ENCODE measurements around the gene DOK4. TPM values are rescaled to one million over a fixed set of nuclear protein-coding genes. Genes with fewer than 3 reads are reported as not detected.

DOK4 gene
- total RNA-seq, 1 experiment from 2014 or later, result 14.4 TPM

DNA sequence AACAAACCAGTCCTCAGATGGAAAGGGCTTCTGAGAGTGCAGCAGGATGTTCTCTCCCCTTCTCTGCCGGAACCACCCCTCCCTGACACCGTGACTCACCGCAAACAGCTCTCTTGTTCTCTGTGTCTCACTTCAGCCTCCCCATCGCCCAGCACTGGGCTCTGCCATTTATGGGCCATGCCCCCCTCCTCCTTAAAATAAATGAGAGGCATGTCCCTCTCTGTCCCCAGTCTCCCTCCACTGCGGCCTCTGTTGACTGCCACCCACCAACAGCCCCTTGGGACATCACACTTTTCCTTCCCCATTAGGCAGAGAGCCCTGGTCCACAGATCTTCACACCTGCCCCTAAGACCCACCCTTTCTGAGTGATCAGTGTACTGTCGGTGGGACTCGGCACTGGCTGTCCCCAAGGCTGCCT lies 43.8 kb upstream of the DOK4 start:
- TF ChIP-seq SRF (IDR thresholded peaks at IDR 0.05; ENCODE audit: low read depth) (no peak), FOSL1 (IDR thresholded peaks at IDR 0.05; ENCODE audit: low read depth) (no peak), EGR1 (IDR thresholded peaks at IDR 0.05; ENCODE audit: low read depth) (no peak)
- TF ChIP-seq, protein P1, sequence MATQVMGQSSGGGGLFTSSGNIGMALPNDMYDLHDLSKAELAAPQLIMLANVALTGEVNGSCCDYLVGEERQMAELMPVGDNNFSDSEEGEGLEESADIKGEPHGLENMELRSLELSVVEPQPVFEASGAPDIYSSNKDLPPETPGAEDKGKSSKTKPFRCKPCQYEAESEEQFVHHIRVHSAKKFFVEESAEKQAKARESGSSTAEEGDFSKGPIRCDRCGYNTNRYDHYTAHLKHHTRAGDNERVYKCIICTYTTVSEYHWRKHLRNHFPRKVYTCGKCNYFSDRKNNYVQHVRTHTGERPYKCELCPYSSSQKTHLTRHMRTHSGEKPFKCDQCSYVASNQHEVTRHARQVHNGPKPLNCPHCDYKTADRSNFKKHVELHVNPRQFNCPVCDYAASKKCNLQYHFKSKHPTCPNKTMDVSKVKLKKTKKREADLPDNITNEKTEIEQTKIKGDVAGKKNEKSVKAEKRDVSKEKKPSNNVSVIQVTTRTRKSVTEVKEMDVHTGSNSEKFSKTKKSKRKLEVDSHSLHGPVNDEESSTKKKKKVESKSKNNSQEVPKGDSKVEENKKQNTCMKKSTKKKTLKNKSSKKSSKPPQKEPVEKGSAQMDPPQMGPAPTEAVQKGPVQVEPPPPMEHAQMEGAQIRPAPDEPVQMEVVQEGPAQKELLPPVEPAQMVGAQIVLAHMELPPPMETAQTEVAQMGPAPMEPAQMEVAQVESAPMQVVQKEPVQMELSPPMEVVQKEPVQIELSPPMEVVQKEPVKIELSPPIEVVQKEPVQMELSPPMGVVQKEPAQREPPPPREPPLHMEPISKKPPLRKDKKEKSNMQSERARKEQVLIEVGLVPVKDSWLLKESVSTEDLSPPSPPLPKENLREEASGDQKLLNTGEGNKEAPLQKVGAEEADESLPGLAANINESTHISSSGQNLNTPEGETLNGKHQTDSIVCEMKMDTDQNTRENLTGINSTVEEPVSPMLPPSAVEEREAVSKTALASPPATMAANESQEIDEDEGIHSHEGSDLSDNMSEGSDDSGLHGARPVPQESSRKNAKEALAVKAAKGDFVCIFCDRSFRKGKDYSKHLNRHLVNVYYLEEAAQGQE (IDR thresholded peaks at IDR 0.05; ENCODE audit: low read depth), result no peak
- H3K4me3 ChIP-seq (replicated peaks in 1 of 2; ENCODE audit: low read depth in 1 of 2, low read length in 2 of 2), result peak overlapping the region; percentile 55 to 64
- peak overlapping the region; percentile 82 for H3K27ac ChIP-seq (ENCODE audit: low read depth, low read length)
- no peaks in the 10 kb centered on the region for H3K9me3 ChIP-seq (ENCODE audit: control insufficient read depth in 1 of 2, insufficient read depth in 1 of 2, low read depth in 1 of 2, low read length in 2 of 2)
- H3K9me2 ChIP-seq (ENCODE audit: insufficient read depth), result no peaks in the 10 kb centered on the region
- CTCF ChIA-PET, result no interaction called here
- no peak overlapping the region for H2AFZ ChIP-seq (ENCODE audit: low read depth, low read length, poor library complexity, severe bottlenecking)
- no peak for DNase-seq (ENCODE audit: low read depth, low spot score)
- H3K79me2 ChIP-seq (ENCODE audit: insufficient read depth, low read length), result peaks cover 18% of the 10 kb centered on the region; the same call in 1 of the 2 replicates
- H3K9ac ChIP-seq (ENCODE audit: low read length), result peak overlapping the region; percentile 62
- BruUV-seq (replicated peaks), result no TSS peak
- H4K20me1 ChIP-seq (ENCODE audit: insufficient read depth), result no peaks in the 10 kb centered on the region
- intact Hi-C loops (cut with micrococcal nuclease), result no loop called here
- POLR2A ChIA-PET, result no interaction called here
- H3K27me3 ChIP-seq (ENCODE audit: insufficient read depth, low read length), result no peaks in the 10 kb centered on the region
- H3K4me2 ChIP-seq (ENCODE audit: low read length), result peak overlapping the region; percentile 77
- H3K36me3 ChIP-seq (ENCODE audit: control insufficient read depth in 1 of 2, insufficient read depth in 2 of 2, low read length in 2 of 2), result peaks cover 0 to 4% of the 10 kb centered on the region in 2 experiments; a peak in 1 of 4 replicates
- RAD21 ChIA-PET (ENCODE audit: low non-redundant PET in 1 of 2, low total read pairs in 2 of 2, uncharacterized antibody in 2 of 2, unreplicated experiment in 2 of 2), result no interaction called here
- H3K4me1 ChIP-seq (ENCODE audit: control insufficient read depth in 1 of 2, insufficient read depth in 2 of 2, low read length in 2 of 2), result peaks cover 18 to 52% of the 10 kb centered on the region in 2 experiments
- ATAC-seq, result peak; percentile 51

DNA sequence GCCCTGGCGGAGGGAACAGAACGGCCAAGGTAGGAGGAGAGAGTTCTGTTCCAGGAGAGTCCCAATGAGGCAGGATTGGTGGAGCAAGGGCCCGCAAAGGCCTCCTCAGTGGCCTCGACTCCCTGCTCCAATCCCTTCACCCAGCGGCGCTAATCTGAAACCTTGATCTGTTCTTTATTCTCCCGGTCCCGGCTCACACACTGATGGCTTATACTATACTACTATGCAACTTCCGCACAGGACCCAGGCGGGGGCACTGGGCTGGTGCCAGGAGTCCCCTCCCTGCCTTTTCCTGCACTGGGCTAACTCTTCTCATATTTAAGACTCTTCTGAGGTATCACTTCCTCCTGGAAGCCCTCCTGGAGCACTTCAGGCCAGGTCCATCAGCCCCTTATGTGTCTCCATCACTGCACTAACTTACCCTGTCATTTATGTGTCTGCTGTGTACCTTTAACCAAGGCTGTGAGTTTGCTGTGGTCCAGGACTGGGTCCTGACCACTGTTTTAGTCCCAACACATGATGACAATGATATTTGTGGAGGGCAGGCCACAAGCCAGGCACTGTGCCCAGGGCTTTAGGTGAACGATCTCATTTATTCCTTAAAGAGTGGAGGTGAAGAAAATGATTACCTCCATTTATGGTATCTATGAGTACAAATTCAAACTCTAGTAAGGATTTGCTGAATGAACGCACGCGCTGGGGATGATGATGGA lies 43.3 kb upstream of the DOK4 start:
- peak overlapping the region; percentile 55 to 64 for H3K4me3 ChIP-seq (replicated peaks in 1 of 2; ENCODE audit: low read depth in 1 of 2, low read length in 2 of 2)
- ChIA-PET POLR2A (no interaction called here), CTCF (no interaction called here), RAD21 (ENCODE audit: low non-redundant PET in 1 of 2, low total read pairs in 2 of 2, uncharacterized antibody in 2 of 2, unreplicated experiment in 2 of 2) (no interaction called here)
- H3K27me3 ChIP-seq (ENCODE audit: insufficient read depth, low read length), result no peaks in the 10 kb centered on the region
- H4K20me1 ChIP-seq (ENCODE audit: insufficient read depth), result no peaks in the 10 kb centered on the region
- H3K27ac ChIP-seq (ENCODE audit: low read depth, low read length), result peak overlapping the region; percentile 82
- 0 out of 2 replicates have a peak, but pooled peaks have one; percentile 25 for TF ChIP-seq POLR2AphosphoS5 (IDR thresholded peaks at IDR 0.05; ENCODE audit: low read depth, low read length)
- TF ChIP-seq EZH2 (IDR thresholded peaks at IDR 0.05), result no peak
- DNase-seq (ENCODE audit: low read depth, low spot score), result no peak
- peak overlapping the region; percentile 77 for H3K4me2 ChIP-seq (ENCODE audit: low read length)
- intact Hi-C loops (cut with micrococcal nuclease), result no loop called here
- H3K9ac ChIP-seq (ENCODE audit: low read length), result peak overlapping the region; percentile 62
- H3K9me2 ChIP-seq (ENCODE audit: insufficient read depth), result no peaks in the 10 kb centered on the region
- H2AFZ ChIP-seq (ENCODE audit: low read depth, low read length, poor library complexity, severe bottlenecking), result no peak overlapping the region
- ATAC-seq, result peak; percentile 2
- peaks cover 14 to 46% of the 10 kb centered on the region in 2 experiments for H3K4me1 ChIP-seq (ENCODE audit: control insufficient read depth in 1 of 2, insufficient read depth in 2 of 2, low read length in 2 of 2)
- H3K79me2 ChIP-seq (ENCODE audit: insufficient read depth, low read length), result peaks cover 13% of the 10 kb centered on the region; the same call in 1 of the 2 replicates
- TSS peak; percentile 35 for BruUV-seq (replicated peaks)
- no peaks in the 10 kb centered on the region for H3K9me3 ChIP-seq (ENCODE audit: control insufficient read depth in 1 of 2, insufficient read depth in 1 of 2, low read depth in 1 of 2, low read length in 2 of 2)
- peaks cover 0 to 4% of the 10 kb centered on the region in 2 experiments; a peak in 1 of 4 replicates for H3K36me3 ChIP-seq (ENCODE audit: control insufficient read depth in 1 of 2, insufficient read depth in 2 of 2, low read length in 2 of 2)
